ENCODE data around the gene SH3PXD2B.

DNA sequence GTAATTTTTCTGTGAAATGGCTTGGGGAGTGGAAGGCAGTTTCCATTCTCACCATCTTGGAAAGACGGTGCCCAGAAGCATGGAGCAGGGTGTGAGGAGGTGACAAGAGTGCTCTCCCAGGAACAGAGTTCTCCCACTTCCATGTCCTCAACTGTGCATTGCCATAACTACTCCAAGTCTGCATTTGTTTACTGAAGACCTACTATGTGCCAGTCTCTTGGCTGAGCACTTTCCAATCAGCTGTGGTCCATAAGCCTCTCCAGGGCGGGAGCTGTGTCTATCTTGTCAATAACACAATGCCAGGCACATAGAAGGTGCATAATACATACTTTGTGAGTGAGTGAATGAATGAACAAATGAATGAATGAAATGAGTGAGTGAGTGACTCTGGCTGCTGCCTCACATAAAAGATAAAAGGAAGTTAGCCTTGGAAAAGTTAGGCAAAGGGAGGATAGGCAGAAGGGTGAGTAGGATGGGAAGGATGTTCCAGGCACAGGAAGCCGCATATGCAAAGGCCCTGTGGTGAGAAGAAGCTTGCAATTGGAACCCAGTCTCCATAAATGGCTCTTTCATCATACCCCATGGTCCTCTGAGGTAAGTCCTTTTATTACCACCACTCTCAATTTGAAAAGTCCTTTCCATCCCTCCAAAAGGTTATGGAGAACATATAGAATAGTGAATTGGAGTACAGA is 31.3 kb upstream of the SH3PXD2B start:
- TF ChIP-seq, protein P1, sequence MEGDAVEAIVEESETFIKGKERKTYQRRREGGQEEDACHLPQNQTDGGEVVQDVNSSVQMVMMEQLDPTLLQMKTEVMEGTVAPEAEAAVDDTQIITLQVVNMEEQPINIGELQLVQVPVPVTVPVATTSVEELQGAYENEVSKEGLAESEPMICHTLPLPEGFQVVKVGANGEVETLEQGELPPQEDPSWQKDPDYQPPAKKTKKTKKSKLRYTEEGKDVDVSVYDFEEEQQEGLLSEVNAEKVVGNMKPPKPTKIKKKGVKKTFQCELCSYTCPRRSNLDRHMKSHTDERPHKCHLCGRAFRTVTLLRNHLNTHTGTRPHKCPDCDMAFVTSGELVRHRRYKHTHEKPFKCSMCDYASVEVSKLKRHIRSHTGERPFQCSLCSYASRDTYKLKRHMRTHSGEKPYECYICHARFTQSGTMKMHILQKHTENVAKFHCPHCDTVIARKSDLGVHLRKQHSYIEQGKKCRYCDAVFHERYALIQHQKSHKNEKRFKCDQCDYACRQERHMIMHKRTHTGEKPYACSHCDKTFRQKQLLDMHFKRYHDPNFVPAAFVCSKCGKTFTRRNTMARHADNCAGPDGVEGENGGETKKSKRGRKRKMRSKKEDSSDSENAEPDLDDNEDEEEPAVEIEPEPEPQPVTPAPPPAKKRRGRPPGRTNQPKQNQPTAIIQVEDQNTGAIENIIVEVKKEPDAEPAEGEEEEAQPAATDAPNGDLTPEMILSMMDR (IDR thresholded peaks at IDR 0.05): no peak
- TF ChIP-seq POLR2A (IDR thresholded peaks at IDR 0.05) (no peak), POLR2AphosphoS5 (IDR thresholded peaks at IDR 0.05; ENCODE audit: insufficient read depth in 1 of 2, low read depth in 1 of 2) (no peak)

Data from vagina (tissue), 2 donors.